Cardiac septum (tissue), 1 donor: ENCODE results near the gene ALG8. TPM values are rescaled to one million over a fixed set of nuclear protein-coding genes. Genes with fewer than 3 reads are reported as not detected.
"Not testable (repeated sequence)": the region's sequence is repeated elsewhere in the genome, so short reads cannot be mapped to it uniquely, and the experiment has no call there.

Experiments
- DNase-seq: peaks from one replicate; pipeline ENCODE4 v3.0.0-alpha.2; 2020; ENCODE audit warnings: low spot score
- intact Hi-C: fragments of 100-400 bp; cut with DNase I; formaldehyde crosslinking; loops from one replicate; pipeline ENCODE4 v1.14.0; 2022
- total RNA-seq: library from RNA; stranded (reverse); fragmentation: NEBNext Ultra II Directional; extraction: Animal tissue kit (Norgen Biotek cat#: 25700); gene quantifications from one replicate; pipeline ENCODE4 v1.2.1, GENCODE V29; 2021
- donor health status: DM: no; HTN: no; CAD: no.

ALG8 gene
- total RNA-seq, 1 donor from 2014 or later, result 15.4 TPM

GRCh38 chr11:78111298-78111697 lies 28.1 kb downstream of the ALG8 start:
- DNase-seq, result no peak
- intact Hi-C loops, result no loop called here

GRCh38 chr11:78110830-78111229 lies 28.6 kb downstream of the ALG8 start:
- intact Hi-C loops, result no loop called here
- DNase-seq, result no peak

- intact Hi-C loops, result no loop called here
- DNase-seq, result no peak
Observed at GRCh38 chr11:78110351-78110750, 29.1 kb downstream of the ALG8 start.

DNA sequence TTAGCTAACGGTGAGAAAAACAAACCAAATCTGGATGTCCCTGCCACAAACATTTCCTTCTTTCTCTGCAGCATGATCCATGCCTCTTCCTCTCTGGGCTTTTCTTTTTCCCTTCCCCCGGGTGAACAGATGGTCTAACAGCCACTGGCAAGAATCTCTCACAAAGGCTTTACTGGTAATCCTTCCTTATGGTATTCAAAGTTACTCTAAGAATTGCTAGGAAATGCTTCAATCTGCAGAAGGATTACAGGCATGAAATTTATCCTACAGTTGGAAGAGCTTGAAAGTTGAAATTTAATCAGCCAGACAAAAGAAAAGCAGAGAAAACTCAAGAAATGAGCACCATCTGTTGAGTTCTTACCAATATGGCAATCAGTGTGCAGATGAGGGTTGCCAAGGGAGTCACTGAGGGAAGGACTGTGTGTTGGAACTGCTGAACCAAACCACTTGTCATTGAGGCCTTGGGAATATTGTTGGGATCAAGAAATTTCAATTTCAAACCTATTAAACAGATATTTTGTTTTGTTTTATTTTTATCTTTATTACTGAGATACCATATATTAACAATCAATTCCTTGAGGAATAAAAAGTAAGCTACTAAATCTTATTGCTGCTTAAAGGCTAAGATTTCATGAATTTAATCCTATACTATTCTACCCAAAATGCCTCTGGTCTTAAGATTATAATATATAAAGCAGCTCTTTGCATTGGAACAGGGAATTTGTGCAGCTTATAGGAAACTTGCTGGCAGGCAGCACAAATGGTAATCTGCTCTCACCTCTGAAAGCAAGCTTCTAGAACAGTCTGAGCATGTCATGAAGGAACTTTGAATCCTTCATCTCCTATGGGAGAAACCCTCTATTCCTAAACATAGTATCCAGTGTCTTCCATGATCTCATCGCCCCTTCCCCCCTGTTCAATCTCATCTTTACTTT lies 30.1 kb downstream of the ALG8 start:
- DNase-seq, result no peak
- intact Hi-C loops, result no loop called here

- DNase-seq, result no peak
- intact Hi-C loops, result no loop called here
Observed at GRCh38 chr11:78100676-78101472, 38.6 kb downstream of the ALG8 start.

DNA sequence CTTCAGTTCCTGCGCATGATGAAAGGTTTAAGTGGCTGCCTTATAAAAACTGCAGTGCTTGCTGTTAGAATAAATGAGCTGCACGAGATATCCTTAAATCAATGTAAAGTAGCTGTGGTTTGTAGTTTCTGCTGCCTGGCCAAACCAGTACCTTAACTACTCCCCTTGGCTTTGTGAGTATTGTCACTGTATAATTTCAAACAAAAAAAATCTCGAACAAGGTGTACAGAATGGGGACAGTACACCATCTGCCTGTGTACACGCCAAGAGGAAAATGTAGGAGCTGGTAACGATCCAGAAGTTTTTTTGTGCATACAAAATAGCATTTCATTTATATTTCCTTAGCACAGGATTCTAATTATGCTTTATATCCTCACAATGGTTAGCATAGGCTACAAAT lies 39.2 kb downstream of the ALG8 start:
- no peak for DNase-seq
- intact Hi-C loops, result no loop called here

- intact Hi-C loops, result no loop called here
- no peak for DNase-seq
Observed at GRCh38 chr11:78099666-78100065, 39.8 kb downstream of the ALG8 start.

- intact Hi-C loops, result no loop called here
- no peak for DNase-seq
Observed at GRCh38 chr11:78097666-78098385, 41.6 kb downstream of the ALG8 start.

GRCh38 chr11:78094250-78094649 lies 45.2 kb downstream of the ALG8 start:
- no peak for DNase-seq
- intact Hi-C loops, result no loop called here

- intact Hi-C loops, result not testable (repeated sequence)
Observed at GRCh38 chr11:78086521-78087074, 52.8 kb downstream of the ALG8 start.

DNA sequence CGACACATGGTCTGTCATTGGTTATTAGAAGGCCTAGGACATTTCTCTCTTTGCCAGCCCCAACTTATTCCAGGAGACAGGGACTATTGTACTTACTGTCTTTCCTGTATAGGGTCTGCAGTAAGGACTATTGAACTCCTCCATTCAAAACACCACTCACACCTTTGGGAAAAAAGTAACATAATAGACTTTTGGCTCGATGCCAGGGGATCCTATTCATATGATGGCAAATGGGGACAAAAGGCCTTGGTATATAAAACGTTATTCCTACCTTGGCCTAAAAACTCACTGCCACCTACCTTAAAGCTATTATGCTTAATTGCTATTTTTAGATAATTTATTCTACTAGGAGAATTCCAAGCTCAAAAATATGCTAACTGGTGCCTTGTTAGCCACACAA lies 53.5 kb downstream of the ALG8 start:
- intact Hi-C loops, result no loop called here
- no peak for DNase-seq

More at GRCh38 chr11:78086521-78087074, 52.8 kb downstream of the ALG8 start:
- DNase-seq, result not testable (repeated sequence)

GRCh38 chr11:78084506-78084905 lies 54.9 kb downstream of the ALG8 start:
- intact Hi-C loops, result loop anchor here (5.0 kb wide), 1 partner anchor 53 kb away; the partner anchor contains the start of gene ALG8
- DNase-seq, result not testable (repeated sequence)

- no peak for DNase-seq
- intact Hi-C loops, result loop anchor here (5.0 kb wide), 1 partner anchor 54 kb away; the partner anchor contains the start of gene ALG8
Observed at GRCh38 chr11:78083021-78083420, 56.4 kb downstream of the ALG8 start.

DNA sequence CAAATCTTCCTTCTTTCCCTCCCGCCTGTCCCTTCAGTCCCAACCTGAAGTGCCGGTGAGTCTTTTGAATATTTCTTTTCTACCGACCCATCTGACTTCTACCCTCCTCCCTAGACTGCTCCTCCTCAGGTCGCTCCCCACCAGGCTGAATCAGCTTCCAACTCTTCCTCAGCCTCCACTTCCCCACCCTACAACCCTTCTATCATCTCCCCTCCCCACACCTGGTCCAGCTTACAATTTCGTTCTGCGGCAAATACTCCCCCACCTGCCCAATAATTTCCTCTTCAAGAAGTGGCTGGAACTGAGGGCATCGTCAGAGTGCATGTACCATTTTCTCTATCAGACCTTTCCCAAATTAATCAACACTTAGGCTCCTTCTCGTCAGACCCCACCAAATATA lies 57.3 kb downstream of the ALG8 start:
- DNase-seq, result no peak
- intact Hi-C loops, result loop anchor here (5.0 kb wide), 1 partner anchor 55 kb away; the partner anchor contains the start of gene ALG8

- intact Hi-C loops, result loop anchor here (5.0 kb wide), 1 partner anchor 56 kb away; the partner anchor contains the start of gene ALG8
- DNase-seq, result no peak
Observed at GRCh38 chr11:78081583-78081982, 57.8 kb downstream of the ALG8 start.

GRCh38 chr11:78080818-78081495 lies 58.5 kb downstream of the ALG8 start:
- no peak for DNase-seq

GRCh38 chr11:78080084-78080817 lies 59.2 kb downstream of the ALG8 start:
- DNase-seq, result no peak
- intact Hi-C loops, result loop anchor here (5.0 kb wide), 1 partner anchor 57 kb away; the partner anchor contains the start of gene ALG8

More at GRCh38 chr11:78080818-78081495, 58.5 kb downstream of the ALG8 start:
- intact Hi-C loops, result loop anchor here (5.0 kb wide), 1 partner anchor 56 kb away; the partner anchor contains the start of gene ALG8
